Measurements from ENCODE around the gene DPM1.
A peak's percentile ranks its signal among the peaks of the same experiment; 100 is the strongest.

DPM1 gene

GRCh38 chr20:50930139-50930975, 28.0 kb downstream of the DPM1 start:
- DNase-seq (ENCODE audit: low read depth), result no peak

- peak; percentile 63 for DNase-seq (ENCODE audit: low read depth)
Observed at GRCh38 chr20:50929299-50930138, 28.8 kb downstream of the DPM1 start.

GRCh38 chr20:50928469-50928868, 29.9 kb downstream of the DPM1 start:
- DNase-seq (ENCODE audit: low read depth), result no peak

- DNase-seq (ENCODE audit: low read depth), result no peak
Observed at GRCh38 chr20:50926530-50926929, 31.8 kb downstream of the DPM1 start.

- no peak for DNase-seq (ENCODE audit: low read depth)
Observed at GRCh38 chr20:50924261-50924920, 33.9 kb downstream of the DPM1 start.

- DNase-seq (ENCODE audit: low read depth), result no peak
Observed at GRCh38 chr20:50921803-50922501, 36.4 kb downstream of the DPM1 start.

- DNase-seq (ENCODE audit: low read depth), result no peak
Observed at GRCh38 chr20:50920997-50921396, 37.3 kb downstream of the DPM1 start.

- DNase-seq (ENCODE audit: low read depth), result no peak
Observed at GRCh38 chr20:50919567-50919966, 38.8 kb downstream of the DPM1 start.

- no peak for DNase-seq (ENCODE audit: low read depth)
Observed at GRCh38 chr20:50918403-50918802, 39.9 kb downstream of the DPM1 start.

- no peak for DNase-seq (ENCODE audit: low read depth)
Observed at GRCh38 chr20:50916934-50917333, 41.4 kb downstream of the DPM1 start.

- no peak for DNase-seq (ENCODE audit: low read depth)
Observed at GRCh38 chr20:50916257-50916656, 42.1 kb downstream of the DPM1 start.

GRCh38 chr20:50915424-50915823, 42.9 kb downstream of the DPM1 start:
- DNase-seq (ENCODE audit: low read depth), result no peak

GRCh38 chr20:50913690-50914375, 44.5 kb downstream of the DPM1 start:
- no peak for DNase-seq (ENCODE audit: low read depth)

- DNase-seq (ENCODE audit: low read depth), result no peak
Observed at GRCh38 chr20:50911716-50912115, 46.6 kb downstream of the DPM1 start.

GRCh38 chr20:50911030-50911429, 47.3 kb downstream of the DPM1 start:
- DNase-seq (ENCODE audit: low read depth), result no peak

- DNase-seq (ENCODE audit: low read depth), result no peak
Observed at GRCh38 chr20:50909413-50909812, 48.9 kb downstream of the DPM1 start.

GRCh38 chr20:50904067-50904570, 54.2 kb downstream of the DPM1 start:
- DNase-seq (ENCODE audit: low read depth), result no peak

- no peak for DNase-seq (ENCODE audit: low read depth)
Observed at GRCh38 chr20:50903353-50904051, 54.8 kb downstream of the DPM1 start.

GRCh38 chr20:50901301-50901700, 57.0 kb downstream of the DPM1 start:
- DNase-seq (ENCODE audit: low read depth), result no peak

- no peak for DNase-seq (ENCODE audit: low read depth)
Observed at GRCh38 chr20:50900261-50900660, 58.1 kb downstream of the DPM1 start.

- no peak for DNase-seq (ENCODE audit: low read depth)
Observed at GRCh38 chr20:50898475-50898874, 59.9 kb downstream of the DPM1 start.

Measured in stimulated activated CD8-positive, alpha-beta memory T cell treated with anti-CD3 and anti-CD28 coated beads, Interleukin-15, amount 100 ng/mL, for 24 hours (primary cell).